Measurements from ENCODE around the gene EFCAB8. TPM values are rescaled to one million over a fixed set of nuclear protein-coding genes. Genes with fewer than 3 reads are reported as not detected.
A peak's percentile ranks its signal among the peaks of the same experiment; 100 is the strongest.

The EFCAB8 gene
- total RNA-seq, 2 donors from 2014 or later = 0.26 TPM; not detected in 1

DNA sequence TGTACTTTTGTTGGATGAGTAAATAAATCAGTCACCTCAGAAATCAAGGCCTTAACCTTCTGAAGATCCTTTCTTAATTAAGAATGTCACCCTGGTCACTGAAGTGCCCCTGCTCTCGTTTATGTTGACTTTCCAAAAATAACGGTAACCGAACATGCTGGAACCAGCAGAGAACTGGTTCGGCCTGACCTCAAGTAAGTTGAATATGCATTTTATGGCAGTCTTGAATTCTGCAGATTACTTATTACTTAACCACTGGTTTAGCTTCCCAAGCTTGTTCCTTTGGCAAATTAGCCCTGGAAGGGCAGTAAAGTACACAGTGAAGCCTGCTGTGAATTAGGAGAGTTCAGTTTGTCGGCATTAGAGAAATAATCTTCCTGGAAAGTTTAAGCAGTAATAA, 26.7 kb upstream of the EFCAB8 start:
- DNase-seq = no peak
- Histone ChIP-seq H3K4me1 (peaks cover 35% of the 10 kb centered on the region), H3K27me3 (no peaks in the 10 kb centered on the region), H3K4me3 (no peak overlapping the region), H3K27ac (peak overlapping the region in 1 of 4 donors; percentile 5), H3K36me3 (replicated peaks in 1 of 2; ENCODE audit: insufficient read depth in 1 of 2, low read depth in 2 of 2) (peaks cover 1 to 5% of the 10 kb centered on the region in 2 donors), H3K9me3 (no peaks in the 10 kb centered on the region)
- no peak for TF ChIP-seq POLR2A (IDR thresholded peaks at IDR 0.05)
- TF ChIP-seq, protein P1, sequence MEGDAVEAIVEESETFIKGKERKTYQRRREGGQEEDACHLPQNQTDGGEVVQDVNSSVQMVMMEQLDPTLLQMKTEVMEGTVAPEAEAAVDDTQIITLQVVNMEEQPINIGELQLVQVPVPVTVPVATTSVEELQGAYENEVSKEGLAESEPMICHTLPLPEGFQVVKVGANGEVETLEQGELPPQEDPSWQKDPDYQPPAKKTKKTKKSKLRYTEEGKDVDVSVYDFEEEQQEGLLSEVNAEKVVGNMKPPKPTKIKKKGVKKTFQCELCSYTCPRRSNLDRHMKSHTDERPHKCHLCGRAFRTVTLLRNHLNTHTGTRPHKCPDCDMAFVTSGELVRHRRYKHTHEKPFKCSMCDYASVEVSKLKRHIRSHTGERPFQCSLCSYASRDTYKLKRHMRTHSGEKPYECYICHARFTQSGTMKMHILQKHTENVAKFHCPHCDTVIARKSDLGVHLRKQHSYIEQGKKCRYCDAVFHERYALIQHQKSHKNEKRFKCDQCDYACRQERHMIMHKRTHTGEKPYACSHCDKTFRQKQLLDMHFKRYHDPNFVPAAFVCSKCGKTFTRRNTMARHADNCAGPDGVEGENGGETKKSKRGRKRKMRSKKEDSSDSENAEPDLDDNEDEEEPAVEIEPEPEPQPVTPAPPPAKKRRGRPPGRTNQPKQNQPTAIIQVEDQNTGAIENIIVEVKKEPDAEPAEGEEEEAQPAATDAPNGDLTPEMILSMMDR (IDR thresholded peaks at IDR 0.05) = no peak
- WGBS, 2 donors = 25 to 40% methylated on average over 5 of the region's 5 CpGs
- ATAC-seq = no peak
- intact Hi-C loops (cut with DNase I) = no loop called here

DNA sequence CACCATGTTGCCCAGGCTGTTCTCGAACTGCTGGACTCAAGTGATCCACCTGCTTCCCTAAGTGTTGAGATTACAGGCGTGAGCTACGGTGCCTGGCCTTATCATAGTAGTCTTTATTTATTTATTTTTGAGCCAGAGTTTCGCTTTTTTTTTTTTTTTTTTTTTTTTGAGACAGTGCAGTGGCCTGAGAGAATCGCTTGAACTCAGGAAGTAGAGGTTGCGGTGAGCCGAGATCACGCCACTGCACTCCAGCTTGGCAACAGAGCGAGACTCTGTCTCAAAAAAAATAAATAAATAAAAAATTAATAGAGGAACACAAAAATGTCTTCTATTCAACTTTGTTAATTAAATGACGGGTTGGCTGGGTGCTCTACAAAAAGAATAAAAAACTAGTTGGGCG, 26.1 kb upstream of the EFCAB8 start:
- Histone ChIP-seq H3K4me3 (no peak overlapping the region), H3K27ac (peak overlapping the region in 1 of 4 donors; percentile 5), H3K27me3 (no peaks in the 10 kb centered on the region), H3K9me3 (no peaks in the 10 kb centered on the region), H3K36me3 (replicated peaks in 1 of 2; ENCODE audit: insufficient read depth in 1 of 2, low read depth in 2 of 2) (peaks cover 5 to 9% of the 10 kb centered on the region in 2 donors), H3K4me1 (peaks cover 33% of the 10 kb centered on the region)
- DNase-seq (no peak), ATAC-seq (no peak)
- TF ChIP-seq POLR2A (IDR thresholded peaks at IDR 0.05) = no peak
- TF ChIP-seq, protein P1 (IDR thresholded peaks at IDR 0.05) = no peak
- WGBS, 2 donors = 76 to 77% methylated on average over 11 of the region's 11 CpGs
- intact Hi-C loops (cut with DNase I) = no loop called here

DNA sequence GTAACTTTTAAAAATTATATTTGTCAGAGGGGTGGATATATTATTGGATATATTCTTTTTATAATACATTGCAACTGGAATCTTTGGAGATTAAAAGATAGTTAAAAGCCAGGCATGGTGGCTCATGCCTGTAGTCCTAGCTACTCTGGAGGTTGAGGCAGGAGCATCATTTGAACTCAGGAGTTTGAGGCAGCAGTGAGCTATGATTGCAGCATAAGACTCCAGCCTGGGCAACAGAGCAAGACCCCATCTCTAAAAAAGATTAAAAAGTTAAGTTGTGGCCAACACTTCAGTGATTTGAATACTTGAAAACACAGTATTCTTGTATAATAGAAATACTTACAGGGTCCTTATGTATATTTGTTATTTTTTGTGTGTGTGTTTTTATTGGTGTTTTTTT, 23.8 kb upstream of the EFCAB8 start:
- TF ChIP-seq, protein P1 (IDR thresholded peaks at IDR 0.05) = no peak
- no peak for TF ChIP-seq POLR2A (IDR thresholded peaks at IDR 0.05)
- intact Hi-C loops (cut with DNase I) = no loop called here
- Histone ChIP-seq H3K27me3 (no peaks in the 10 kb centered on the region), H3K4me1 (peaks cover 15% of the 10 kb centered on the region), H3K9me3 (no peaks in the 10 kb centered on the region), H3K36me3 (replicated peaks in 1 of 2; ENCODE audit: insufficient read depth in 1 of 2, low read depth in 2 of 2) (peaks cover 5 to 20% of the 10 kb centered on the region in 2 donors), H3K4me3 (no peak overlapping the region), H3K27ac (no peak overlapping the region)
- no peak for ATAC-seq
- DNase-seq = no peak

DNA sequence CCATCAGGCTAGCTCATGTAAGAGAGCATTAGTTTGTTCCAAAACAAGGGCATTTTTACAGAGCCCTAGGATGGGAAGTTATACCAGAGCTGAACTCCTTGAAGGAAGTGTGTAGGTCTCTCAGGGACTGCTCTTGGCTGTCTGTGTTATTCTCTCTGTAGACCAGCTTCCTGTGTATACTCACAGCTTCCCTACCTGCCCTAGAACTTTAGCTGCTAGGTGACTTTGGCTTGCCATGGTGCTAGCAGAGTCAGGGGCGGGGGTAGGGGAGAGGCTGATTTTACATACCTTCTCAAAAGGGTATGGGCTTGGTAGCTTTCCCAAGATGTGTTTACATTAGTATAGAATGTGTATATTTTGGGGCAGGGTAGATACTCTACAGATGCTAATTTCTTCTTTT, 21.6 kb upstream of the EFCAB8 start:
- no peaks in the 10 kb centered on the region for H3K27me3 ChIP-seq
- 30 to 92% methylated on average over 1 of the region's 1 CpG for WGBS, 2 donors
- H3K9me3 ChIP-seq = no peaks in the 10 kb centered on the region
- no peak overlapping the region for H3K27ac ChIP-seq
- H3K4me1 ChIP-seq = peaks cover 4% of the 10 kb centered on the region
- peaks cover 5 to 28% of the 10 kb centered on the region in 2 donors for H3K36me3 ChIP-seq (replicated peaks in 1 of 2; ENCODE audit: insufficient read depth in 1 of 2, low read depth in 2 of 2)
- ATAC-seq (no peak), DNase-seq (no peak)
- intact Hi-C loops (cut with DNase I) = no loop called here
- TF ChIP-seq, protein P1 (IDR thresholded peaks at IDR 0.05) = no peak
- no peak for TF ChIP-seq POLR2A (IDR thresholded peaks at IDR 0.05)
- H3K4me3 ChIP-seq = no peak overlapping the region

DNA sequence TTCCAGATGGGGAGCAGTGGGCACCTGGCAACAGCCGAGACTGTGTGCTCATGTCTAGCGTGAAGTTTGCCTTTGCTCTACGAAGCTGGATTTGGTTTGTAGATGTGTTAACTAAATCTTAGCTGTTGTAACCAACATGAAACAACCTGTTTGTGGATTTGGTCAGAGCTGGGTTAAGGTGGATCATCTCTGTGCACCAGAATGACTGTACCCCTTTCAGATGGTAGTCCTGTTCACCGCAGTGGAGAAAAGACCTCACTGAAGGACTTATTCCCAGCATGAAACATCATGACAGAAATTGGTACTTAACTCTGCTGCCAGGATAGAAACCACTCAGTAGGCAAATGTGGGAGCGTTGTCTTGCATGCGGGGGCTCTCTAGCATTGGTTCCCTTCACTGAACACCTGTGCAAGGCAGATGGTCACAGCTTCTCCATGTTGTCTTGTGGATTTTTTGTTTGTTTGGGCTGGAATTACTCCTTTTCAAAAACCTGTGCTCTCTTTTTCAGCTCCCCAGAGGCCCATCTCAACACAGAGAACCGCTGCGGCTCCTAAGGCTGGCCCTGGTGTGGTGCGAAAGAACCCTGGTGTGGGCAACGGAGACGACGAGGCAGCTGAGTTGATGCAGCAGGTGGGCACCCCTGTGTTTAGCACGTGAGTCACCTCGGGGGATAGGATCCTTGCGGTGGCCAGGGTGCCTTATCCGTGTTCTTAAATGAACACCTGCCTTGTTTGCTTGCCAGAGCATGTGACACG, 19.3 kb upstream of the EFCAB8 start:
- Histone ChIP-seq H3K36me3 (replicated peaks in 1 of 2; ENCODE audit: insufficient read depth in 1 of 2, low read depth in 2 of 2) (peaks cover 5 to 25% of the 10 kb centered on the region in 2 donors), H3K27ac (no peak overlapping the region), H3K4me3 (no peak overlapping the region), H3K4me1 (peaks cover 17% of the 10 kb centered on the region), H3K27me3 (no peaks in the 10 kb centered on the region), H3K9me3 (no peaks in the 10 kb centered on the region)
- ATAC-seq = no peak
- 77 to 91% methylated on average over 8 to 14 of the region's 17 CpGs for whole genome bisulfite sequencing, 2 donors
- no peak for DNase-seq
- intact Hi-C loops (cut with DNase I) = no loop called here
- TF ChIP-seq, protein P1 (IDR thresholded peaks at IDR 0.05) = no peak
- TF ChIP-seq POLR2A (IDR thresholded peaks at IDR 0.05) = no peak

Data from body of pancreas (tissue), 4 donors.